Ishikawa (cell line): ENCODE measurements around the gene ACSS1.

Source experiments
- CEBPB ChIP-seq: IDR thresholded peaks from 2 replicates; pipeline ENCODE4 v1.6.1; 2012
- CREB1 ChIP-seq: IDR thresholded peaks from 2 replicates; pipeline ENCODE4 v1.6.1; 2012; ENCODE audit warnings: low read depth
- EGR1 ChIP-seq: IDR thresholded peaks from 2 replicates; pipeline ENCODE4 v1.6.1; 2012
- EP300 ChIP-seq: IDR thresholded peaks from 2 replicates; pipeline ENCODE4 v1.6.1; 2012; ENCODE audit warnings: borderline replicate concordance
- FOXM1 ChIP-seq: IDR thresholded peaks from 2 replicates; pipeline ENCODE4 v1.6.1; 2012; ENCODE audit warnings: low read depth, borderline replicate concordance
- NFIC ChIP-seq: IDR thresholded peaks from 2 replicates; pipeline ENCODE4 v1.6.1; 2012
- RAD21 ChIP-seq: IDR thresholded peaks from 2 replicates; pipeline ENCODE4 v1.6.1; 2012; ENCODE audit warnings: low read depth
- REST ChIP-seq: IDR thresholded peaks from 2 replicates; pipeline ENCODE4 v1.6.1; 2012; ENCODE audit warnings: low read depth, mild to moderate bottlenecking
- TAF1 ChIP-seq: IDR thresholded peaks from 2 replicates; pipeline ENCODE4 v1.6.1; 2012; ENCODE audit warnings: low read depth, mild to moderate bottlenecking
- TCF12 ChIP-seq: IDR thresholded peaks from 2 replicates; pipeline ENCODE4 v1.6.1; 2012; ENCODE audit warnings: low read depth
- TEAD4 ChIP-seq: IDR thresholded peaks from 2 replicates; pipeline ENCODE4 v1.6.1; 2012
- YY1 ChIP-seq: IDR thresholded peaks from 2 replicates; pipeline ENCODE4 v1.6.1; 2012; ENCODE audit warnings: low read depth
- ZBTB7A ChIP-seq: IDR thresholded peaks from 2 replicates; pipeline ENCODE4 v1.6.1; 2012; ENCODE audit warnings: low read depth
- TF ChIP-seq, protein P1 (sequence below): IDR thresholded peaks from 2 replicates; pipeline ENCODE4 v1.6.1; 2012
- TF ChIP-seq, protein P2 (sequence below): IDR thresholded peaks from 2 replicates; pipeline ENCODE4 v1.6.1; 2012

ACSS1 gene

GRCh38 chr20:25005661-25006060 lies 52.3 kb downstream of the ACSS1 start:
- TF ChIP-seq, protein P1, sequence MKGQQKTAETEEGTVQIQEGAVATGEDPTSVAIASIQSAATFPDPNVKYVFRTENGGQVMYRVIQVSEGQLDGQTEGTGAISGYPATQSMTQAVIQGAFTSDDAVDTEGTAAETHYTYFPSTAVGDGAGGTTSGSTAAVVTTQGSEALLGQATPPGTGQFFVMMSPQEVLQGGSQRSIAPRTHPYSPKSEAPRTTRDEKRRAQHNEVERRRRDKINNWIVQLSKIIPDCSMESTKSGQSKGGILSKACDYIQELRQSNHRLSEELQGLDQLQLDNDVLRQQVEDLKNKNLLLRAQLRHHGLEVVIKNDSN: no peak
- TF ChIP-seq CEBPB: no peak

- TF ChIP-seq ZBTB7A (no peak), REST (no peak), TEAD4 (no peak), CREB1 (no peak), EP300 (no peak), TAF1 (no peak), EGR1 (no peak), NFIC (no peak), TCF12 (no peak), CEBPB (no peak), RAD21 (no peak), FOXM1 (no peak), YY1 (no peak)
- TF ChIP-seq, protein P2, sequence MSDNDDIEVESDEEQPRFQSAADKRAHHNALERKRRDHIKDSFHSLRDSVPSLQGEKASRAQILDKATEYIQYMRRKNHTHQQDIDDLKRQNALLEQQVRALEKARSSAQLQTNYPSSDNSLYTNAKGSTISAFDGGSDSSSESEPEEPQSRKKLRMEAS: no peak
- TF ChIP-seq, protein P1: no peak
Observed at GRCh38 chr20:25005220-25005619, 52.7 kb downstream of the ACSS1 start.

GRCh38 chr20:25003002-25003401 lies 54.9 kb downstream of the ACSS1 start:
- TF ChIP-seq REST (no peak), CREB1 (no peak), CEBPB (no peak), FOXM1 (no peak), TCF12 (no peak), EGR1 (no peak)
- TF ChIP-seq, protein P2: no peak

DNA sequence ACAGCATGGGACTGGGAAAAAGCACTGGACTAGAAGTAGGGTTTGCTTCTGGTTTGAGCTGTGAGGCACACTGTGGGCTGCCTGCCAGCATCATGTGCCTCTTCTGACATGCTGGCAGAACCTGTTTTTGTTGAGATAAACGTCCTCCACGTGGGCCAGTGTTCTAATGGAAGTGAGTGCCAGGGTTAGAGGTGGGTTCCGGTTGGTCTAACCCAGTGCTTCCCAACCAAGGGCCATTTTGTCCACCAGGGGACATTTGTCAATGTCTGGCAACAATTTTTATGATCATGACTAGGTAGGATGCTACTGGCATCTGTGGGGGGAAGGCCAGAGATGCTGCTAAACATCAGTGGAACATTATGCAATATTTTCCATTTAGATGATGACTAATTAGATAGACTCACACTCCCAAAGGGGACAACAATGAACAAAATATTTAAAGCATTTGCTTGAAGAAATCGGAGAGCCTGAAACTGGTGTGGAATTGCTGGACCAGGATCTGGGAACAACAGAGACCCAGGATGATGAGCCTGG lies 57.6 kb downstream of the ACSS1 start:
- TF ChIP-seq ZBTB7A: no peak
- TF ChIP-seq FOXM1: no peak; the same call in 1 of the 2 replicates
- TF ChIP-seq, protein P2: peak; percentile 94
- TF ChIP-seq EGR1: no peak
- TF ChIP-seq YY1: peak; percentile 69
- TF ChIP-seq, protein P1: peak; percentile 85
- no peak; the same call in 1 of the 2 replicates for TF ChIP-seq RAD21
- peak; percentile 81 for TF ChIP-seq EP300
- no peak for TF ChIP-seq CREB1
- TF ChIP-seq TEAD4: peak; percentile 74
- no peak for TF ChIP-seq TAF1
- TF ChIP-seq CEBPB: peak; percentile 93
- TF ChIP-seq NFIC: peak; percentile 92
- peak; percentile 79 for TF ChIP-seq TCF12

DNA sequence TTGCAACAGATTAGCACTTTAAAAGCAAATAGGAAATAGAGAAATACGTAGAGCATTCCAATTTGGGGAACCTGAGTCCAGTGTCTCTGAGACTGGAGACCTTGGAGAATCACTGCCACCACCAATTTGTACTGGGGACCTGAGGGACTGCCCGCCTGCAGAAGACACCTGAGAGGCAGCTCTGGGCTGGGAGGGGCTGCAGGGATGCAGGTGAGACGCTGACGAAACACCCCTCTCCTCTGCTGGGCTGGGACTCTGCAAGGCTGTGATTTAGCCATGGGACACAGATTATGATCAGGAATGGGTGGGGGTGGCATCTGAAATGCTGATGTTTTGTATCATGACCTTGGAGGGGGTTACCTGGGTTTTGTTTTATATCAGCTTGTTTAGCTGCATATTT lies 58.4 kb downstream of the ACSS1 start:
- TF ChIP-seq CREB1 (no peak), TAF1 (no peak), ZBTB7A (no peak), FOXM1 (no peak), RAD21 (no peak)
